Right lobe of liver (tissue), 4 donors: ENCODE measurements around the gene EN1.

Experiments used
- CTCF ChIP-seq, 4 donors: fragments of 200-600 bp in 3 of 4; fragments of 450-650 bp in 1 of 4; IDR thresholded peaks; one replicate each; pipeline versions ENCODE4 v1.5.1 to v1.8.0; 2016 to 2022; ENCODE audit warnings: antibody characterized with exemption in 4 of 4, mild to moderate bottlenecking in 2 of 4
- POLR2A ChIP-seq: fragments of 450-650 bp; IDR thresholded peaks from one replicate; pipeline ENCODE4 v1.6.1; 2017; ENCODE audit warnings: antibody characterized with exemption, mild to moderate bottlenecking
- donor health status: DM: no; HTN: no; CAD: no.
- donor health status: DM: no; HTN: no; CAD: no.
- donor health status: DM: no; HTN: yes; CAD: no.

GRCh38 chr2:118852605-118853128 is 5.2 kb upstream of the EN1 start:
- TF ChIP-seq CTCF (IDR thresholded peaks at IDR 0.05) (no peak), POLR2A (no peak)
